ENCODE results near the gene PDS5A.
"Not testable (repeated sequence)": the region's sequence is repeated elsewhere in the genome, so short reads cannot be mapped to it uniquely, and the experiment has no call there.

The PDS5A gene

GRCh38 chr4:39905656-39906055 lies 72.1 kb downstream of the PDS5A start:
- TF ChIP-seq, protein P1, sequence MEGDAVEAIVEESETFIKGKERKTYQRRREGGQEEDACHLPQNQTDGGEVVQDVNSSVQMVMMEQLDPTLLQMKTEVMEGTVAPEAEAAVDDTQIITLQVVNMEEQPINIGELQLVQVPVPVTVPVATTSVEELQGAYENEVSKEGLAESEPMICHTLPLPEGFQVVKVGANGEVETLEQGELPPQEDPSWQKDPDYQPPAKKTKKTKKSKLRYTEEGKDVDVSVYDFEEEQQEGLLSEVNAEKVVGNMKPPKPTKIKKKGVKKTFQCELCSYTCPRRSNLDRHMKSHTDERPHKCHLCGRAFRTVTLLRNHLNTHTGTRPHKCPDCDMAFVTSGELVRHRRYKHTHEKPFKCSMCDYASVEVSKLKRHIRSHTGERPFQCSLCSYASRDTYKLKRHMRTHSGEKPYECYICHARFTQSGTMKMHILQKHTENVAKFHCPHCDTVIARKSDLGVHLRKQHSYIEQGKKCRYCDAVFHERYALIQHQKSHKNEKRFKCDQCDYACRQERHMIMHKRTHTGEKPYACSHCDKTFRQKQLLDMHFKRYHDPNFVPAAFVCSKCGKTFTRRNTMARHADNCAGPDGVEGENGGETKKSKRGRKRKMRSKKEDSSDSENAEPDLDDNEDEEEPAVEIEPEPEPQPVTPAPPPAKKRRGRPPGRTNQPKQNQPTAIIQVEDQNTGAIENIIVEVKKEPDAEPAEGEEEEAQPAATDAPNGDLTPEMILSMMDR (IDR thresholded peaks at IDR 0.05; ENCODE audit: low read depth, low read length, missing control alignments) = no peak
- DNase-seq (ENCODE audit: low read depth) = no peak
- in situ Hi-C loops (cut with HindIII; ENCODE audit: low sequenced_read_pairs) = no loop called here
- no peak overlapping the region for H3K4me3 ChIP-seq (ENCODE audit: low read depth, low read length)

DNA sequence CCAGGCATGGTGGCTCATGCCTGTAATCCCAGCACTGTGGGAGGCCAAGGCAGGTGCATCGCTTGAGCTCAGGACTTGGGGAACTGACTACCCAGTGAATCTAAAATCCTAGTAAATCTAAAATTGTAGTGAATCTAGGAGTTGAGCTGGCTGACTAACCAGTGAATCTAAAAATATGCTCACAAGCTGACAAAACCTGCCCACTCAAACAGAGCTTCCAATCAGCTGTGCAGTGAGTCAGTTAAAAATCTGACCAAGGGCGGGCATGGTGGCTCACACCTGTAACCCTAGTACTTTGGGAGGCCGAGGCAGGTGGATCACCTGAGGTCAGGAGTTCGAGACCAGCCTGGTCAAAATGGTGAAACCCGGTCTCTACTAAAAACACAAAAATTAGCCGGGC lies 72.7 kb downstream of the PDS5A start:
- DNase-seq (ENCODE audit: low read depth); in situ Hi-C loops (cut with HindIII; ENCODE audit: low sequenced_read_pairs): not testable (repeated sequence)

GRCh38 chr4:39900966-39901365 lies 76.7 kb downstream of the PDS5A start:
- in situ Hi-C loops (cut with HindIII; ENCODE audit: low sequenced_read_pairs) = no loop called here
- no peak for DNase-seq (ENCODE audit: low read depth)
- H3K4me3 ChIP-seq (ENCODE audit: low read depth, low read length) = no peak overlapping the region
- TF ChIP-seq, protein P1 (IDR thresholded peaks at IDR 0.05; ENCODE audit: low read depth, low read length, missing control alignments) = no peak

More for the DNA sequence above, 72.7 kb downstream of the PDS5A start:
- not testable (repeated sequence) for H3K4me3 ChIP-seq (ENCODE audit: low read depth, low read length)

GRCh38 chr4:39899291-39899690 lies 78.4 kb downstream of the PDS5A start:
- no peak for DNase-seq (ENCODE audit: low read depth)

DNA sequence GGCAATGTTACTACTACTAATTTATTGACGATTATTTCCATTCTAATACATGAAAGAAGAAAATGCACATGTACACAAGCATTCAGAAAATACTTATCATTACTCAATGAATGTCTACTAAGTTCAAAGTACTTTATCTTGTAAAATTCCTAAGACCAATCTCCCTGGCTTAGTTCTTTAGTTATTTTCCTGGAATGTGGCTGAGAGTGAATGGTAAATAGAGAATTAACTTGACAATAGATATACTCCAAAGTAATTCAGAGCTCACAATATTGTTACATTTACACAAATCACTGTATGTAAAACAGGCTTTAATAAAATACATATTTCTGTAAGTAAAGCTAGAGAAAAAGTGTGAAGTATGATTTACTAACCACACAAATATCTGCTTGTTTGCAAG lies 79.7 kb downstream of the PDS5A start:
- TF ChIP-seq, protein P1 (IDR thresholded peaks at IDR 0.05; ENCODE audit: low read depth, low read length, missing control alignments) = no peak
- no peak overlapping the region for H3K4me3 ChIP-seq (ENCODE audit: low read depth, low read length)
- in situ Hi-C loops (cut with HindIII; ENCODE audit: low sequenced_read_pairs) = no loop called here
- no peak for DNase-seq (ENCODE audit: low read depth)

More at GRCh38 chr4:39899291-39899690, 78.4 kb downstream of the PDS5A start:
- in situ Hi-C loops (cut with HindIII; ENCODE audit: low sequenced_read_pairs) = no loop called here
- H3K4me3 ChIP-seq (ENCODE audit: low read depth, low read length) = no peak overlapping the region
- TF ChIP-seq, protein P1 (IDR thresholded peaks at IDR 0.05; ENCODE audit: low read depth, low read length, missing control alignments) = no peak

- in situ Hi-C loops (cut with HindIII; ENCODE audit: low sequenced_read_pairs) = no loop called here
- no peak overlapping the region for H3K4me3 ChIP-seq (ENCODE audit: low read depth, low read length)
- TF ChIP-seq, protein P1 (IDR thresholded peaks at IDR 0.05; ENCODE audit: low read depth, low read length, missing control alignments) = no peak
- DNase-seq (ENCODE audit: low read depth) = no peak
Measured at GRCh38 chr4:39893693-39894072, 84.0 kb downstream of the PDS5A start.

GRCh38 chr4:39892988-39893692 lies 84.6 kb downstream of the PDS5A start:
- TF ChIP-seq, protein P1 (IDR thresholded peaks at IDR 0.05; ENCODE audit: low read depth, low read length, missing control alignments) = no peak
- no peak overlapping the region for H3K4me3 ChIP-seq (ENCODE audit: low read depth, low read length)
- in situ Hi-C loops (cut with HindIII; ENCODE audit: low sequenced_read_pairs) = no loop called here
- DNase-seq (ENCODE audit: low read depth) = no peak

Measured in astrocyte of the cerebellum (primary cell).